Suprapubic skin (tissue), 3 donors: ENCODE results near the gene FASLG.

Source experiments
- POLR2A ChIP-seq, 2 donors: fragments of 450-650 bp; IDR thresholded peaks; one replicate each; pipeline ENCODE4 v1.6.1; 2017; ENCODE audit warnings: antibody characterized with exemption in 2 of 2, mild to moderate bottlenecking in 2 of 2, moderate library complexity in 2 of 2
- TF ChIP-seq, protein P1 (sequence below), 2 donors: fragments of 200-600 bp in 1 of 2; fragments of 450-650 bp in 1 of 2; sonication (generic) in 1 of 2; IDR thresholded peaks; one replicate each; pipeline ENCODE4 v1.5.1; 2016 to 2019; ENCODE audit warnings: antibody characterized with exemption in 2 of 2, mild to moderate bottlenecking in 1 of 2, moderate library complexity in 1 of 2

DNA sequence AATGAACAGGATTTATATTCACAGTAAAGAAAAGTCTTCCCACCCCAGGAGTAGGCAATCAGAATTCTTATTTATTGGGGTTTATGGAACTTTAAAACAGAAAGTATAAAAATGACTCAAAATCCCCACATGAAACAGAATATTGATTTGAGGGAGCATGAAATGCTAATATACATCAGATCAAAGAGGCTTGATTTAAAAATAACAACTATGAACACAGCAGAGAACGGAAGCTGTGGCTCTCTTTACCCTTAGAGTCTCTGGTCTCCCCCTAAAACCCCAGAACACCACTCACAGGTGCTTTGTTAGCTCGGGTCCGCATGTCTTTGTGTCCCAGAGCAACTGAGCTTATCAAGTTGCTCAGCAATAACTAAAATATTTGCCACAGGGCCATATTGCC, 31.2 kb upstream of the FASLG start:
- TF ChIP-seq, protein P1, sequence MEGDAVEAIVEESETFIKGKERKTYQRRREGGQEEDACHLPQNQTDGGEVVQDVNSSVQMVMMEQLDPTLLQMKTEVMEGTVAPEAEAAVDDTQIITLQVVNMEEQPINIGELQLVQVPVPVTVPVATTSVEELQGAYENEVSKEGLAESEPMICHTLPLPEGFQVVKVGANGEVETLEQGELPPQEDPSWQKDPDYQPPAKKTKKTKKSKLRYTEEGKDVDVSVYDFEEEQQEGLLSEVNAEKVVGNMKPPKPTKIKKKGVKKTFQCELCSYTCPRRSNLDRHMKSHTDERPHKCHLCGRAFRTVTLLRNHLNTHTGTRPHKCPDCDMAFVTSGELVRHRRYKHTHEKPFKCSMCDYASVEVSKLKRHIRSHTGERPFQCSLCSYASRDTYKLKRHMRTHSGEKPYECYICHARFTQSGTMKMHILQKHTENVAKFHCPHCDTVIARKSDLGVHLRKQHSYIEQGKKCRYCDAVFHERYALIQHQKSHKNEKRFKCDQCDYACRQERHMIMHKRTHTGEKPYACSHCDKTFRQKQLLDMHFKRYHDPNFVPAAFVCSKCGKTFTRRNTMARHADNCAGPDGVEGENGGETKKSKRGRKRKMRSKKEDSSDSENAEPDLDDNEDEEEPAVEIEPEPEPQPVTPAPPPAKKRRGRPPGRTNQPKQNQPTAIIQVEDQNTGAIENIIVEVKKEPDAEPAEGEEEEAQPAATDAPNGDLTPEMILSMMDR (IDR thresholded peaks at IDR 0.05) = no peak
- no peak for TF ChIP-seq POLR2A (IDR thresholded peaks at IDR 0.05)
